IPS-18a (cell line): Measurements from ENCODE around the gene TBC1D7.

Source experiments
- H3K27ac ChIP-seq: one replicate; pipeline ENCODE4 v1.5.1; 2013; ENCODE audit warnings: low read length
- H3K27me3 ChIP-seq: one replicate; pipeline ENCODE4 v1.6.1; 2013; ENCODE audit warnings: mild to moderate bottlenecking, low read length; ENCODE audit not compliant: control insufficient read depth, insufficient read depth
- H3K36me3 ChIP-seq: one replicate; pipeline ENCODE4 v1.6.1; 2013; ENCODE audit warnings: low read depth, low read length; ENCODE audit not compliant: control insufficient read depth
- H3K4me1 ChIP-seq: one replicate; pipeline ENCODE4 v1.6.1; 2013; ENCODE audit warnings: low read depth, low read length; ENCODE audit not compliant: control insufficient read depth
- H3K4me3 ChIP-seq: one replicate; pipeline ENCODE4 v1.5.1; 2013; ENCODE audit warnings: low read length
- H3K9ac ChIP-seq: one replicate; pipeline ENCODE4 v1.6.1; 2013; ENCODE audit warnings: mild to moderate bottlenecking, low read length, moderate library complexity
- H3K9me3 ChIP-seq: one replicate; pipeline ENCODE4 v1.6.1; 2013; ENCODE audit warnings: low read depth, low read length; ENCODE audit not compliant: control insufficient read depth

The TBC1D7 gene

DNA sequence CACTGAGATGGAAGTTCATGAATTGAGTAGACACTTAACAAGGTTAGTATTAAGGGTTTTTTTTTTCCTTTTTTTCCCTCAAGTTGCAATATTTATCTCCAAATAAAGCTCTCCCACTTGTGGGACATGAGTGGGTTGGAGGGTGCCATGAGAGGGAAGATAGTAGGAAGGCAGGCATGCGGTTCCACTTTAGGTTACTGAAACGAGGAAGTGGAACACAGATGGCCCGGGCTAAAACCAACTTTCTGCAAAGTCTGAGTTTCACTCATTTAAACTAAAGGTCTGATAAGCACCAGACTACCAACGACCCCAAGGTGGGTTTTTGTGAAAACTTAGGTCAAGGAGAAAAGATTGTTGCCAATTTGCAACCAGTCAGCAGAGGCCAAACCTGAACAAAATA is 42.2 kb downstream of the TBC1D7 start:
- Histone ChIP-seq H3K27me3 (no peaks in the 10 kb centered on the region), H3K27ac (no peak overlapping the region), H3K36me3 (peaks cover 2% of the 10 kb centered on the region), H3K4me3 (no peak overlapping the region), H3K9ac (no peak overlapping the region), H3K4me1 (no peaks in the 10 kb centered on the region), H3K9me3 (no peaks in the 10 kb centered on the region)

DNA sequence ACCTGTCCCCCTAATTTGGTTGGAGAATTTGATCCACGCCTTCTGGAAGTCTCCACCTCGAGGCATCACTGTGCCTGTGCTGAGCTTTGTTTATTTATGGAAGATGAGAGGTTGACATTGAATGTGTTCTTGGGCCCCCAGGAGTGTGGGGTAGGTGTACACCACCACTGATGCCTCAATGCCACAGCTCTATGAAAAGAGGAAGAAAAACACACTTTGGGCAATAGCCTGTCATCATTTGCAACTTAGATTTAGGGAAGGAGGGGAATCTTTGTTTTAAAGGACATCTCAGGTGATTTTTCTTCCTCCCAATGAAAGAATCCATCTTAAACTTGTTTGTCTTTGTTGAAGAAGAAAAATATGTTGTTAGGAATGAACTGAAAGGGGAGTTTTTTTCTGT is 42.6 kb downstream of the TBC1D7 start:
- no peak overlapping the region for H3K9ac ChIP-seq
- no peaks in the 10 kb centered on the region for H3K4me1 ChIP-seq
- H3K4me3 ChIP-seq = no peak overlapping the region
- H3K27me3 ChIP-seq = no peaks in the 10 kb centered on the region
- no peak overlapping the region for H3K27ac ChIP-seq
- no peaks in the 10 kb centered on the region for H3K9me3 ChIP-seq
- peaks cover 2% of the 10 kb centered on the region for H3K36me3 ChIP-seq

DNA sequence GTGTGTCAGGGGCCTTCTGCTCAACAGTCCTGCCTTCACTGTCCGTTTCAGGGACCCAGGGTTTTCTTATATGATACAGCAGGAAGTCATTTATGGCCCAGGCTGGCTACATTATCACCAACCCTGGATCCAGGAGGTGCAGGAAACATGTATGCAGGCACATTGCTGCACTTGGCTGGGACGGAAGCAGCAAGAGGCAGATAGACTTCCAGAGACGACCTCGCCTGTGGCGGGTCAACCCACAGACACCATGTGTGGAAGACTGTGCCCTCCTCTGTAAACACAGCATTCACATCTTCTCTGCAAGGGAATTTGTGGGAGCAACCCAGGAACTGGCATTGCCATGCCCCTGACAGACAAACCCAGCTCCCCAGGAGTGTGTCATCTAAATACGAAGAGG is 43.7 kb downstream of the TBC1D7 start:
- Histone ChIP-seq H3K36me3 (peaks cover 2% of the 10 kb centered on the region), H3K9me3 (no peaks in the 10 kb centered on the region), H3K27me3 (no peaks in the 10 kb centered on the region), H3K9ac (no peak overlapping the region), H3K27ac (no peak overlapping the region), H3K4me1 (no peaks in the 10 kb centered on the region), H3K4me3 (no peak overlapping the region)

DNA sequence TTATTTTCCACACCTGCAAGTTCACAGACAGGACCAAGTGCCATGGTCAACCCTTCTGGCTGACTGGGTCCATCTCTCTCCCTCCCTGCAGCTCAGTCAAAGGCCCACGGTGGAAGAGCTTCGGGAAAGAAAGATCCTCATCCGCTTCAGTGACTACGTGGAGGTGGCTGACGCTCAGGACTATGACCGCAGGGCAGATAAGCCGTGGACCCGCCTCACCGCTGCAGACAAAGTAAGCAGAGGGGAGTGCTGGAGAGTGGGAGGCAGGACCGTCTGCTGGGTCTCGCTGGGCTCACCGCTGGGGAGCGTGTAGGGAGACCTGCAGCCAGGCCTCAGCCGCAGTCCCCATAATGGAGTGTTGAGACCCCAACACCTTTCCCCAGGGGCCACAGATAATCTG is 45.0 kb downstream of the TBC1D7 start:
- Histone ChIP-seq H3K27me3 (no peaks in the 10 kb centered on the region), H3K9me3 (no peaks in the 10 kb centered on the region), H3K36me3 (peaks cover 2% of the 10 kb centered on the region), H3K9ac (no peak overlapping the region), H3K4me3 (no peak overlapping the region), H3K4me1 (no peaks in the 10 kb centered on the region), H3K27ac (no peak overlapping the region)

DNA sequence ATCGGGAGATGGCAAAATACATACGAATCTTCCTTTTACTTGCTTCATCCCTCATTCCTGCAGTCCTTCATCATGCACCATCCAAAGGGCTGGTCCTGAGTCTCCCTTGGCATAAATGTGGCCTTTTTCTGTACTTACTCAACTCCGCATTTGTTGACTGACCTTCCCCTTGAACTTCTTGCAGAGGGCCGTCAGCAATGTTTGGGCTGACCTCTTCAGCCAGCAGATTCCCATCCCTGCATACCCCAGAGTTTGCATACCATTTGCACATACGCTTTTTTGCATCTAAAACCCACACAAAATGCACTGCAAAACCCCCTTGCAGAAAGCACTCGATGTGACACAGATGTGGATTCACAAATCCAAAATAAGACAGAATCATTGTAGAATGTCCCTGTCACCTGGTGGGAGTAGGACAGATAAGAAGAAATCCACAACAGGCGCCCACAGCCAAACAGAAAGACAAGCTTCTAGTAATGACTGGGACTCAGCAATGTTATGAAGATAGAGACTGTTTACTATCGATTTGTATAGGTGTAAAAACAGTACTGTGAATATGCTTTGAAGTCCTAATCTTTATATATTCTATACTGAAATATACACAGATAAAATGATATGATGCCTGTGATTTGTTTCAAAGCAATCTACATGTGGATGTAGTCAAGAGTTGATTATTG is 45.8 kb downstream of the TBC1D7 start:
- Histone ChIP-seq H3K36me3 (peaks cover 2% of the 10 kb centered on the region), H3K27me3 (no peaks in the 10 kb centered on the region), H3K4me3 (no peak overlapping the region), H3K27ac (no peak overlapping the region), H3K9ac (no peak overlapping the region), H3K9me3 (no peaks in the 10 kb centered on the region), H3K4me1 (no peaks in the 10 kb centered on the region)

DNA sequence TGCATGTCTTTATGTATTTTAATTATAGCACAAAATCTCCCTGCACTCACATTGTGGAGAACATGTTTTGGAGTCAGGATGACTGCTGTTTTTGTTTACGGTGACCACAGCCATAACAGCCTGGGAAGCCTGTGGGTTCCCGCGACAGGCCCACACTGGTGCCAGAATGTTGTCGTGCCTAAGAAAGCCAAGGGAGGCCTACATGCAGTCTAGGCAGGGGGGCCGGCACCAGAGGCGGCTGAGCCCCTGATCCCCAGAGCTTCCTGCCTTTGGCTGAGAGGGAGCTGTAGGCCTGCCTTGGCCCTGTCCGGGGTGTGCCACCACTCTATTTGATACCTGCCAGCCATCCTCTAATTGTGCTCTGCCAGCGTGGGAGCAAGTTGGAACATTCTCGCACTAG is 46.7 kb downstream of the TBC1D7 start:
- Histone ChIP-seq H3K9me3 (no peaks in the 10 kb centered on the region), H3K36me3 (peaks cover 2% of the 10 kb centered on the region), H3K27me3 (no peaks in the 10 kb centered on the region), H3K9ac (no peak overlapping the region), H3K27ac (no peak overlapping the region), H3K4me1 (no peaks in the 10 kb centered on the region), H3K4me3 (no peak overlapping the region)

DNA sequence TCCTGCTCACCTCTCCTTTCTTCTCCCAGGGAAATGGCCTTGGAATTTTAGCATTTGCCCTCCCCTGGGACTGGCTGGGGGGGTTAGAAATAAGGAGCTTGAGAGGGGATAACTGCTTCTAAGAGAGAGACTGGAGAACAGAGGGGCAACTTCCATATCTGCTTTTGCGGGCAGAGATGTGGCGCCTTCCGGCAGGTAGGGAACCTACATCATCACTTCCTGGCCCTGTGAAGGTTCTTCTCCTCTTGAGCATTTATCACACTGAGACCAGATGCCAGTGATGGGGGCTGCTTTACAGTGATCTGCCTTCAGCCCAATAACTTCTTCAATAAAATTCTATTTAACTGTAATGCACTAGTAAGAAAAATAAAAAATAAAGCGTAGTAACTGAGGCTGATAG is 48.1 kb downstream of the TBC1D7 start:
- H3K27ac ChIP-seq = no peak overlapping the region
- H3K4me3 ChIP-seq = no peak overlapping the region
- no peaks in the 10 kb centered on the region for H3K27me3 ChIP-seq
- H3K9me3 ChIP-seq = no peaks in the 10 kb centered on the region
- no peaks in the 10 kb centered on the region for H3K36me3 ChIP-seq
- H3K9ac ChIP-seq = no peak overlapping the region
- no peaks in the 10 kb centered on the region for H3K4me1 ChIP-seq

DNA sequence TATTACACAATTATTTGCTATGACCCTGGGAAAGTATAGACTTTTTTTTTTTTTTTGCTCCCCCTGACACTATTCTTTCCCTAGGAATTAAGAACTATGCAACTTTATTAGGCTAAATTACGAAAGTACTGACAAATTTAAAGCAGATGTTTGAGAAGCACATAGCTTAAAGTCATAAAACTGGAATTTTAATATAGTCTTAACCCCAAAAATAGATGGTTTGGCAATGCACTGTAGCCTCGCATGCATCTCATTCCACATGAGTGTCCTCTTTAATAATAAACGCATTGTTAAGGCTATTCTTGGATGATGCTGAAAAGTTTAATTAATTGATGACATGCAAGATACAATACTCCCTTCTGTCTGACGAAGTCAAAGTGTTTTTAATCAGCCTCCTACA is 49.3 kb downstream of the TBC1D7 start:
- H3K4me1 ChIP-seq = no peaks in the 10 kb centered on the region
- no peaks in the 10 kb centered on the region for H3K27me3 ChIP-seq

DNA sequence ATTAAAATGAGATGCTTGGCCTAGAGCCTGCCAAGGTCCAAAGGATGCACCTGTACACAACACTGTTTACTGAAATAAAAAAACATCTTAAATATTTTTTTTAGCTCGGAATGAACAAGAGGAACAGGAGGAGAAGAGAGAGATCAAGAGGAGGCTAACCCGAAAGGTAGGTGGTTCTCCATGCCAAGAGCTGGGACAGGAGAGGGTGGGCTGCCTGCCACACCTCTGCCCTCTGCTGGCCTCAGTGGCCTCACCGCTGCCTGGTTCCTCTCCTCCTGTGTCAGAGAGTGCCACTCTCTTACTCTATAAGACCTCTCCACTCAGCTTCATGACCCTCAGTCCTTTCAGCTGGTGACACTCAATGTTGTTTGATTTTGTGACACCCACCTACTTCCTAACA is 50.2 kb downstream of the TBC1D7 start:
- H3K27ac ChIP-seq = no peak overlapping the region
- no peak overlapping the region for H3K9ac ChIP-seq
- no peaks in the 10 kb centered on the region for H3K36me3 ChIP-seq
- no peak overlapping the region for H3K4me3 ChIP-seq
- H3K4me1 ChIP-seq = no peaks in the 10 kb centered on the region
- H3K9me3 ChIP-seq = no peaks in the 10 kb centered on the region
- no peaks in the 10 kb centered on the region for H3K27me3 ChIP-seq

More for the DNA sequence above, 49.3 kb downstream of the TBC1D7 start:
- Histone ChIP-seq H3K36me3 (no peaks in the 10 kb centered on the region), H3K27ac (no peak overlapping the region), H3K9me3 (no peaks in the 10 kb centered on the region), H3K9ac (no peak overlapping the region), H3K4me3 (no peak overlapping the region)

DNA sequence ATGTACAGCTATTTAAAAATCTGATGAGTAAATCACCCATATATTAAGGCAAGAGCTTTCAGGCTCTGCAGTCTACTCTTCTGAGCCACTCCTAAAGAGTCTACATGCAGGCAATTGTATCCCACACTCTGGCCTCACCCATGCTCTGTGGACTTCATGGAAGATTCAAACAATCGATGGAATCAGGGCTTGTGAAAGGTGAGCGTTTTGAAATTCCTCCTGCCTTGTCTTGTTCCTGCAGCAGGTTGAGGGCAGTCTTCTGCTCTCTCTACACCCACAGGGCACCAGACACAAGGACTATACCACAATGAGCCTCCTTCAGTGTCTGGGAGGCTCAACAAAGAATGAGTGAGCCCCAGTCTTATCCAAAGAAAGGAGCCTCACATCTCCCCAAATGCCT is 51.1 kb downstream of the TBC1D7 start:
- Histone ChIP-seq H3K9me3 (no peaks in the 10 kb centered on the region), H3K4me3 (no peak overlapping the region), H3K36me3 (no peaks in the 10 kb centered on the region), H3K4me1 (no peaks in the 10 kb centered on the region), H3K27me3 (no peaks in the 10 kb centered on the region), H3K9ac (no peak overlapping the region), H3K27ac (no peak overlapping the region)

DNA sequence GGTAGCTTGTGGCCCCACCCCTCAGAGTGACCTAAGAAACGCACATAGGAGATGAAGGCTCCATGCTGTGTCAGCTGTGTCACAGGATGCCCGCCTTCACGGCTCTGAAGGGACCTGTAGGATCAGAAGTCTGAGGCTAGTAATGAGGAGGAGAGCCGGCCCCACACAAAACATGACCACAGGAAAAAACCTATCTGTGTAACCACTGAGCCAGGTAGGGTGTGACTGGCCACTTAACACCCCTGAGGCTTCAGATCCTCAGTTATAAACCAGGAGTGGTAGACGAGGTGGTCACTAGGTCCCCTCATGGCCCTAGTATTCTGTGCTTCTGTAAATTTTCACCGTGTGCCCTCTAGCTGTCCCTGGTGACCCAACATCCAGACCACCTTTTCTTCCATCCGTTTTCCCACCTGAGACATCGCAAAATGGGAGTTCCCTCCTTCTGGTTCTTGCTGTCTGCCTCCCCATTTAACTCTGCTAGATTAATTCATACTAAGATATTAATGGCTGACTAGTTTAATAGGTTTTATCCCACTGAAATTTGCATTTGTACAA is 52.8 kb downstream of the TBC1D7 start:
- Histone ChIP-seq H3K9ac (no peak overlapping the region), H3K27ac (no peak overlapping the region), H3K4me3 (no peak overlapping the region), H3K27me3 (no peaks in the 10 kb centered on the region), H3K9me3 (no peaks in the 10 kb centered on the region), H3K4me1 (no peaks in the 10 kb centered on the region), H3K36me3 (no peaks in the 10 kb centered on the region)

DNA sequence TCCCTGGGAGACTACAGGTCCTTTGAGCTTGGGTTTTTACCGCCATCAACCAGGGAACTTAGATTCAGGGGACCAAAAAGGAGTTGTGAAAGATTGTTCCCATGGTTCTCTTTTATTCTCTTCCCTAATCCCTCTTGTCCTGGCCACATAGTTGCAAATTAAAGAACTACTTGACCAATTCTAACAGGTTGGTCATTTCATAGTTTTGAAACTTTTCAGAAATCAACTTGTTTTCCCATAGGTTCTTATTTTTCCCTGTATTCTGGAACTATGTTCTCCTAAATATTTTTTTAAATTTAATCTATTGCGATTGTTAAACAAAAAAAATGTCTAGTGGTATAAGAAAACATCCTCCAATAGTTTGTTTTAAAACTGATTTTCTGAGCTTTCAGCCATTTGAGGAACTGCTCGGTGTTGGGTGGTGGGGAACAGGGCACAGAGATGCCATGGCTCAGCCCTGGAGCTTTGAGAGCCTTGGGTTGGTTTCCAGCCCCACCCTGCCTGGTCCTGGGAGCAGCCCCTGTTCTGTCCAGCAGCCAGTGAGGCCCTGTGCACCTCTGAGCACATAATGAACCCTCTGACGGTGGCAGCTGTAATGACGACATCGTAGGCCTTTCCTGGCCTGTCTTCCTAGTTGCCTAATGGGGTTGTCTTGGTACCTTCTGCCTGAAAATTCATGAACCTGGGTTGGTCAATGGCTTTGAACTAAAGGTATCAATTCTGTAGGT is 53.5 kb downstream of the TBC1D7 start:
- Histone ChIP-seq H3K9me3 (no peaks in the 10 kb centered on the region), H3K9ac (no peak overlapping the region), H3K4me3 (no peak overlapping the region), H3K4me1 (no peaks in the 10 kb centered on the region), H3K27ac (no peak overlapping the region), H3K36me3 (no peaks in the 10 kb centered on the region), H3K27me3 (no peaks in the 10 kb centered on the region)
